Measurements from ENCODE around the gene NGRN.

NGRN gene

DNA sequence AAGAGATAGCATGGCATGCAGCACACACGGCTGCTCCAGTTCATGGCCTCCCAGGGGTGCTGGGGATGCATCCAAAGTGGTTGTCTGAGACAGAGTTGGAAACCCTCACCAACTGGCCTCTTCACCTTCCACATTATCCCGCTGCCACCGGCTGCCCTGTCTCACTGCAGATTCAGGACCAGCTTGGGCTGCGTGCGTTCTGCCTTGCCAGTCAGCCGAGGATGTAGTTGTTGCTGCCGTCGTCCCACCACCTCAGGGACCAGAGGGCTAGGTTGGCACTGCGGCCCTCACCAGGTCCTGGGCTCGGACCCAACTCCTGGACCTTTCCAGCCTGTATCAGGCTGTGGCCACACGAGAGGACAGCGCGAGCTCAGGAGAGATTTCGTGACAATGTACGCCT lies 36.5 kb upstream of the NGRN start:
- Histone ChIP-seq H3K4me3 (ENCODE audit: low read depth, low read length) (no peak overlapping the region), H3K36me3 (peaks cover 32% of the 10 kb centered on the region), H3K27me3 (no peaks in the 10 kb centered on the region), H3K4me1 (no peaks in the 10 kb centered on the region), H3K9me3 (no peaks in the 10 kb centered on the region)
- no peak for TF ChIP-seq CTCF (IDR thresholded peaks at IDR 0.05; ENCODE audit: low read depth, low read length)
- DNase-seq, result no peak

GRCh38 chr15:90230071-90230494 lies 35.4 kb upstream of the NGRN start:
- DNase-seq, result no peak
- peaks cover 29% of the 10 kb centered on the region for H3K36me3 ChIP-seq

DNA sequence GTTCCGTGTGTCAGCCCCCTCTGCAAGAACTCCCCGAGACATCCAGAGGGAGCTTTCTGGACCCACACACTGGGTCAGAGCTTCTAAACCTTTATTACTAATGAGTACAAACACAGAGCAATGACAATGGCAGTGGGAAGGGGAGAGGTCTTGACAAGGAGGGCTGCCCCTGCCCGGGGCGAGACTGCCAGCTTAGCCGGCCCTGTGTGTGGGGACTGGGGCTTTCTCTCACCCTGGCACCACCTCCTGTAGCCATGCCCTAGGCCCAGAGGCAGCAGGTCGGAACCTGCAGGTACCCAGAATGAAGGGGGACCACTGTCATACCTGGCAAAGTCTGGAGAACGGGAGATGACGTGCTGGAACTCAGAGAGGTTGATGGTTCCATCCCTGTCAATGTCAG lies 34.9 kb upstream of the NGRN start:
- H3K36me3 ChIP-seq, result peaks cover 27% of the 10 kb centered on the region
- DNase-seq, result no peak

More at GRCh38 chr15:90230071-90230494, 35.4 kb upstream of the NGRN start:
- Histone ChIP-seq H3K4me3 (ENCODE audit: low read depth, low read length) (no peak overlapping the region), H3K4me1 (no peaks in the 10 kb centered on the region; the same call in 1 of the 2 replicates), H3K9me3 (no peaks in the 10 kb centered on the region), H3K27me3 (no peaks in the 10 kb centered on the region)
- no peak for TF ChIP-seq CTCF (IDR thresholded peaks at IDR 0.05; ENCODE audit: low read depth, low read length)

DNA sequence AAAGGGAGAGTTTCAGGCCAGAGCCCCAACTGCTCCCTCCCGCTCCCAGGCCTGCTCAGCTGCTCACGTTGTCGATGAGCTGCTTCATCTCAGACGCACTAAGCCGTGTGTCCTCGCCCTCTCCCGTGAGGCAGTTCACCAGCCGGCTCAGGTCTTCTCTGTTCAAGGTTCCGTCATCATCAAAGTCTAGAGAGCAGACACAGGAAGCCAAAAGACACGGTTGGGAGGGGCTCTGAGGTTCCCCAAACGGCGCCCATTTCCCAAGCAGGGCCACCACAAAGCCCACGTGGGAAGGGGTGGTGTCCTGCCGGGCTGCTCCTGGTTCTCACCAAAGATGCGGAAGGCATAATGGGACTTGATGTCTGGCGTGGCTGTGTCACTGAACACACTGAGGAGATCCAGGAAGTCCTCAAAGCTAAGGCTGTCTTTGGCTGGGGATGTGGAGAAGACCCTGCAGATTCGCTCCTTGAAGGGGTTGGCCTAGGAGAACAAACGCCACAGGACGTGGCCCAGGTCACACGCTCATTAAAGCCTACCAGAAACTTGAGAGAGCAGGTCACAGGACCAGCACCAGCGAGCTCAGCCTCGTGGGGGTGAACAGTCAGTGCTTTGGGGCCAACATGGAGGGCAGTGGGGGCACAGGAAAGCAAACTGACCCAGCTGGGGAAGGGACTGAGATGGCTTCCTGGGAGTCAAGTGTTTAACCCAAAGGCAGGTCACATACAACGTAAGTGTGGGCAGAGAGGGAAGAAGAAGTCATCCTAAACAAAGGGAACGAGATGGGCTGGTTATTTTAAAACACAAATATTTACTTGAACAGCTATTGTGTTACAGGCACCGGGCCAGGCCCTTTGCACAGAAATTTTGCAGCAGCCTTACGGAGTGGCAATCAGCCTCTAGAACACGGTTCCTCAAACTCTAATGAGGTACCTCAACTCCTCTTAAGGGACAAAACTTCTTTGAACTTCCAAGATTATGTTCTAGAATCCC lies 34.1 kb upstream of the NGRN start:
- Histone ChIP-seq H3K4me1 (no peaks in the 10 kb centered on the region; the same call in 1 of the 2 replicates), H3K36me3 (peaks cover 24% of the 10 kb centered on the region), H3K4me3 (ENCODE audit: low read depth, low read length) (no peak overlapping the region), H3K27me3 (no peaks in the 10 kb centered on the region), H3K9me3 (no peaks in the 10 kb centered on the region)
- no peak for TF ChIP-seq CTCF (IDR thresholded peaks at IDR 0.05; ENCODE audit: low read depth, low read length)
- DNase-seq, result no peak

More for the DNA sequence above, 34.9 kb upstream of the NGRN start:
- Histone ChIP-seq H3K4me3 (ENCODE audit: low read depth, low read length) (no peak overlapping the region), H3K4me1 (no peaks in the 10 kb centered on the region; the same call in 1 of the 2 replicates), H3K27me3 (no peaks in the 10 kb centered on the region), H3K9me3 (no peaks in the 10 kb centered on the region)
- TF ChIP-seq CTCF (IDR thresholded peaks at IDR 0.05; ENCODE audit: low read depth, low read length), result no peak

DNA sequence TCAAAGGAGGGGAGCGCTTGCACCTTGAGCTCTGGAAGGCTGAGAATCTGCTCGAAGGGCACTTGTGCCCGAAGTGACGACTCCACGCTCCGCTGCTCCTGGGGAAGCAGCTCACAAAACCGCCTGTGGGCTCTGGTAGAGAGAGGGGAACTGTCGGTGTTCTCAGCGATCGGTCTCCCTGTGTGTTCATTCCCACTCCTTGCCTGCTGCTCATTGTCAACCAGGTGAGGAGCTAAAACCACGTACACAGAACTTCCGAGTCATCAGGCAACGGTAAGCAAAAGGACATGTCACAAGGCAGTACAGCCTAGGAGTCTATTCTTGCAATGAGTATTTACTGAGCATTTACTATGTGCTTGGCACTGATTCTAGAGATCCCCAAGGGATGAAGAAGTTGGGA lies 33.3 kb upstream of the NGRN start:
- H3K4me3 ChIP-seq (ENCODE audit: low read depth, low read length), result no peak overlapping the region
- no peak for TF ChIP-seq CTCF (IDR thresholded peaks at IDR 0.05; ENCODE audit: low read depth, low read length)
- no peaks in the 10 kb centered on the region; the same call in 1 of the 2 replicates for H3K4me1 ChIP-seq
- peaks cover 21% of the 10 kb centered on the region for H3K36me3 ChIP-seq
- DNase-seq, result no peak
- H3K27me3 ChIP-seq, result no peaks in the 10 kb centered on the region
- no peaks in the 10 kb centered on the region for H3K9me3 ChIP-seq

GRCh38 chr15:90232941-90233386 lies 32.5 kb upstream of the NGRN start:
- Histone ChIP-seq H3K36me3 (peaks cover 15% of the 10 kb centered on the region), H3K9me3 (no peaks in the 10 kb centered on the region), H3K27me3 (no peaks in the 10 kb centered on the region), H3K4me1 (no peaks in the 10 kb centered on the region; the same call in 1 of the 2 replicates), H3K4me3 (ENCODE audit: low read depth, low read length) (peak overlapping the region; percentile 87)
- DNase-seq, result no peak
- TF ChIP-seq CTCF (IDR thresholded peaks at IDR 0.05; ENCODE audit: low read depth, low read length), result peak; percentile 43
